H1 (cell line): ENCODE measurements around the gene MSL1. TPM values are rescaled to one million over a fixed set of nuclear protein-coding genes. Genes with fewer than 3 reads are reported as not detected.
A peak's percentile ranks its signal among the peaks of the same experiment; 100 is the strongest.

ENCODE experiments used
- CTCF ChIA-PET: fragments of 300-600 bp; sonication (Branson Sonifier 250); formaldehyde crosslinking; loops from one replicate; lab custom pipeline; 2021; ENCODE audit not compliant: partially characterized antibody; lab: Charles Lee
- POLR2A ChIA-PET: fragments of 300-600 bp; sonication (Branson Sonifier 250); formaldehyde crosslinking; loops from one replicate; lab custom pipeline; 2021; ENCODE audit warnings: inconsistent platforms; ENCODE audit not compliant: partially characterized antibody; lab: Charles Lee
- DNase-seq, 2 experiments: peaks; one replicate each; pipeline versions ENCODE4 v3.0.0 to v3.0.0-alpha.2; 2010 to 2022; ENCODE audit warnings: low spot score in 2 of 2, low read depth in 1 of 2, mixed read lengths in 1 of 2
- FAIRE-seq: peaks from 2 replicates; lab custom pipeline; 2011; peaks lifted over from hg19 to GRCh38; lab: Jason Lieb, UNC
- H2AFZ ChIP-seq: 2 replicates; pipeline ENCODE4 v1.8.1; 2012; ENCODE audit warnings: low read length, inconsistent platforms
- H2AK5ac ChIP-seq: 2 replicates; pipeline ENCODE4 v1.6.1; 2013; ENCODE audit warnings: low read depth, low read length
- H2BK120ac ChIP-seq: replicated peaks from 2 replicates; pipeline ENCODE3; 2013; ENCODE audit warnings: low read depth, low read length, inconsistent platforms
- H2BK12ac ChIP-seq: 2 replicates; pipeline ENCODE4 v1.6.1; 2013; ENCODE audit warnings: low read depth, low read length
- H2BK15ac ChIP-seq: 2 replicates; pipeline ENCODE4 v1.6.1; 2013; ENCODE audit warnings: low read length
- H2BK20ac ChIP-seq: 2 replicates; pipeline ENCODE4 v1.6.1; 2013; ENCODE audit warnings: low read length
- H2BK5ac ChIP-seq: 2 replicates; pipeline ENCODE4 v1.6.1; 2013; ENCODE audit warnings: low read depth, low read length
- H3K14ac ChIP-seq: 2 replicates; pipeline ENCODE4 v1.6.1; 2013; ENCODE audit warnings: inconsistent platforms; ENCODE audit not compliant: insufficient read length
- H3K18ac ChIP-seq: 2 replicates; pipeline ENCODE4 v1.6.1; 2013; ENCODE audit warnings: low read length; ENCODE audit errors: extremely low read depth
- H3K23ac ChIP-seq: 2 replicates; pipeline ENCODE4 v1.6.1; 2013; ENCODE audit warnings: inconsistent platforms; ENCODE audit not compliant: insufficient read length
- H3K23me2 ChIP-seq: 2 replicates; pipeline ENCODE4 v1.6.1; 2013; ENCODE audit warnings: low read depth, low read length
- H3K27ac ChIP-seq: 2 replicates; pipeline ENCODE4 v1.6.1; 2011; ENCODE audit warnings: low read depth, low read length, inconsistent platforms
- H3K27me3 ChIP-seq, 4 experiments: replicated peaks in 1 of 4; 1 replicate in 1 of 4; 2 replicates in 3 of 4; pipeline versions ENCODE4 v1.6.1 to v1.8.1; 2011 to 2013; ENCODE audit warnings: low read length in 3 of 4, mild to moderate bottlenecking in 3 of 4, inconsistent platforms in 2 of 4, mixed read lengths in 2 of 4, moderate library complexity in 1 of 4; ENCODE audit not compliant: control insufficient read depth in 3 of 4, insufficient read depth in 3 of 4; ENCODE audit errors: extremely low read depth in 1 of 4
- H3K36me3 ChIP-seq, 4 experiments: 2 replicates each; pipeline versions ENCODE4 v1.6.1 to v1.8.1; 2011 to 2013; ENCODE audit warnings: mild to moderate bottlenecking in 4 of 4, low read length in 3 of 4, moderate library complexity in 2 of 4, control low read depth in 1 of 4, inconsistent platforms in 1 of 4; ENCODE audit not compliant: insufficient read depth in 4 of 4, control insufficient read depth in 2 of 4
- H3K4ac ChIP-seq: replicated peaks from 2 replicates; pipeline ENCODE3; 2013; ENCODE audit warnings: low read length, low read depth, mixed read lengths, inconsistent platforms; ENCODE audit not compliant: insufficient read length
- H3K4me1 ChIP-seq, 4 experiments: replicated peaks in 1 of 4; 1 replicate in 1 of 4; 2 replicates in 3 of 4; pipeline versions ENCODE4 v1.6.1 to v1.8.1; 2011 to 2013; ENCODE audit warnings: low read length in 3 of 4, inconsistent platforms in 2 of 4, mixed read lengths in 1 of 4; ENCODE audit not compliant: insufficient read depth in 4 of 4, control insufficient read depth in 3 of 4
- H3K4me2 ChIP-seq, 2 experiments: 2 replicates each; pipeline versions ENCODE4 v1.6.1 to v1.8.1; 2011 to 2013; ENCODE audit warnings: low read depth in 2 of 2, low read length in 2 of 2, control low read depth in 1 of 2, inconsistent platforms in 1 of 2, mild to moderate bottlenecking in 1 of 2; ENCODE audit not compliant: insufficient read depth in 1 of 2
- H3K4me3 ChIP-seq, 4 experiments: fragments of 200-600, 300-600 bp in 1 of 4; sonication (generic), shearing (Covaris generic), sonication (Bioruptor Twin) in 1 of 4; 2 replicates each; pipeline versions ENCODE4 v1.5.1 to v1.8.1; 2011 to 2016; ENCODE audit warnings: low read length in 4 of 4, low read depth in 3 of 4, control low read depth in 2 of 4, inconsistent platforms in 2 of 4, mild to moderate bottlenecking in 2 of 4, mixed read lengths in 1 of 4, moderate library complexity in 1 of 4; ENCODE audit not compliant: insufficient read depth in 2 of 4; ENCODE audit errors: extremely low read depth in 1 of 4
- H3K56ac ChIP-seq: replicated peaks from 2 replicates; pipeline ENCODE3; 2013; ENCODE audit warnings: low read depth, mild to moderate bottlenecking, mixed read lengths, low read length, inconsistent platforms; ENCODE audit not compliant: insufficient read length
- H3K79me1 ChIP-seq: 2 replicates; pipeline ENCODE4 v1.6.1; 2013; ENCODE audit warnings: low read depth, low read length, control low read depth
- H3K79me2 ChIP-seq, 2 experiments: 2 replicates each; pipeline versions ENCODE4 v1.6.1 to v1.8.1; 2012 to 2013; ENCODE audit warnings: low read length in 2 of 2, mild to moderate bottlenecking in 2 of 2, inconsistent platforms in 1 of 2; ENCODE audit not compliant: insufficient read depth in 2 of 2, control insufficient read depth in 1 of 2
- H3K9ac ChIP-seq, 4 experiments: replicated peaks in 1 of 4; 1 replicate in 1 of 4; 2 replicates in 3 of 4; pipeline versions ENCODE4 v1.6.1 to v1.8.1; 2011 to 2013; ENCODE audit warnings: low read depth in 3 of 4, low read length in 3 of 4, control low read depth in 2 of 4, mild to moderate bottlenecking in 2 of 4, moderate library complexity in 2 of 4, inconsistent platforms in 1 of 4; ENCODE audit errors: extremely low read depth in 1 of 4
- H3K9me3 ChIP-seq, 2 experiments: 2 replicates each; pipeline versions ENCODE4 v1.6.1 to v1.8.1; 2012 to 2013; ENCODE audit warnings: mild to moderate bottlenecking in 2 of 2, moderate library complexity in 2 of 2, control low read depth in 1 of 2, inconsistent platforms in 1 of 2, low read depth in 1 of 2, low read length in 1 of 2, mixed read lengths in 1 of 2; ENCODE audit not compliant: insufficient read depth in 2 of 2
- H4K20me1 ChIP-seq, 2 experiments: replicated peaks in 1 of 2; 2 replicates each; pipeline versions ENCODE3 to v1.8.1; 2011 to 2013; ENCODE audit warnings: inconsistent platforms in 2 of 2, low read length in 2 of 2, mild to moderate bottlenecking in 1 of 2; ENCODE audit not compliant: insufficient read depth in 2 of 2, control insufficient read depth in 1 of 2
- H4K5ac ChIP-seq: 2 replicates; pipeline ENCODE4 v1.6.1; 2013; ENCODE audit warnings: low read length, low read depth, mixed read lengths, inconsistent platforms; ENCODE audit not compliant: insufficient read length
- H4K8ac ChIP-seq: 2 replicates; pipeline ENCODE4 v1.8.0; 2013; ENCODE audit warnings: mild to moderate bottlenecking, moderate library complexity, low read length, inconsistent platforms; ENCODE audit not compliant: insufficient read depth; ENCODE audit errors: extremely low read depth
- H4K91ac ChIP-seq: replicated peaks from 2 replicates; pipeline ENCODE3; 2013; ENCODE audit warnings: low read length, mixed read lengths, inconsistent platforms; ENCODE audit not compliant: insufficient read length
- CBX8 ChIP-seq: fragments of 300-800, 300-1000 bp; sonication (generic); IDR thresholded peaks from 2 replicates; pipeline ENCODE4 v1.7.1; 2016; ENCODE audit warnings: low read depth, low read length, borderline replicate concordance
- CREB1 ChIP-seq: IDR thresholded peaks from 2 replicates; pipeline ENCODE4 v1.6.1; 2012; ENCODE audit warnings: inconsistent platforms
- MAFK ChIP-seq: IDR thresholded peaks from 2 replicates; pipeline ENCODE4 v1.6.1; 2012; ENCODE audit warnings: low read depth, mild to moderate bottlenecking, improper control_type of control experiment, low read length
- PHF8 ChIP-seq: fragments of 200-600 bp; sonication (generic); conservative IDR thresholded peaks from 2 replicates; pipeline ENCODE4 v1.7.1; 2012; ENCODE audit warnings: low read depth, mild to moderate bottlenecking, inconsistent platforms, low read length, moderate library complexity
- RXRA ChIP-seq: IDR thresholded peaks from 2 replicates; pipeline ENCODE4 v1.6.1; 2011; ENCODE audit warnings: low read depth, mild to moderate bottlenecking, low read length, moderate library complexity; ENCODE audit not compliant: insufficient read depth
- SIX5 ChIP-seq: IDR thresholded peaks from 2 replicates; pipeline ENCODE4 v1.6.1; 2011; ENCODE audit warnings: mild to moderate bottlenecking, low read depth, low read length
- TAF7 ChIP-seq: optimal IDR thresholded peaks from 2 replicates; pipeline ENCODE3; 2011; ENCODE audit warnings: low read depth, mild to moderate bottlenecking, inconsistent platforms, low read length, moderate library complexity, borderline replicate concordance
- YY1 ChIP-seq: IDR thresholded peaks from 2 replicates; pipeline ENCODE4 v1.6.1; 2011; ENCODE audit warnings: low read depth, mild to moderate bottlenecking, low read length
- WGBS, 2 experiments: shearing (Covaris generic) in 1 of 2; methylation state at CpG; one replicate each; pipeline versions ENCODE4 v1.1.6 to v1.1.7; 2013 to 2015; ENCODE audit warnings: low lambda C conversion rate in 2 of 2, mixed read lengths in 2 of 2, inconsistent platforms in 1 of 2, low coverage in 1 of 2, missing lambda C conversion rate in 1 of 2; ENCODE audit not compliant: insufficient replicate concordance in 2 of 2, insufficient coverage in 1 of 2, insufficient read length in 1 of 2; ENCODE audit errors: extremely low coverage in 1 of 2, missing lambda C conversion rate in 1 of 2; 5-methylcytosine and 5-hydroxymethylcytosine counted together
- polyA plus RNA-seq, 7 experiments: library from polyadenylated mRNA; depleted of rRNA in 3 of 7; stranded (reverse) in 5 of 7; unstranded in 2 of 7; fragments of >200 nt in 5 of 7; fragments of 200-250 nt in 2 of 7; gene quantifications; 1 replicate in 5 of 7; 2 replicates in 1 of 7; 4 replicates in 1 of 7; pipeline versions ENCODE4 v1.2.1 to v1.2.3, GENCODE V29; 2011 to 2013; ENCODE audit warnings: missing spikeins in 2 of 7, mixed read lengths in 2 of 7
- total RNA-seq: library from RNA; stranded (reverse); fragmentation: NEBNext Ultra II Directional; extraction: Animal tissue kit (Norgen Biotek cat#: 25700); gene quantifications from 2 replicates; pipeline ENCODE4 v1.2.1, GENCODE V29; 2021
- TF ChIP-seq, protein P1 (sequence below): IDR thresholded peaks from 2 replicates; pipeline ENCODE4 v1.6.1; 2012; ENCODE audit warnings: low read length, inconsistent platforms

Gene MSL1
- total and polyA plus RNA-seq, 2 of the 8 experiments (the other 6 are each of a cell fraction or from before 2014, with no cell fraction given) = 24.1 to 66.5 TPM

DNA sequence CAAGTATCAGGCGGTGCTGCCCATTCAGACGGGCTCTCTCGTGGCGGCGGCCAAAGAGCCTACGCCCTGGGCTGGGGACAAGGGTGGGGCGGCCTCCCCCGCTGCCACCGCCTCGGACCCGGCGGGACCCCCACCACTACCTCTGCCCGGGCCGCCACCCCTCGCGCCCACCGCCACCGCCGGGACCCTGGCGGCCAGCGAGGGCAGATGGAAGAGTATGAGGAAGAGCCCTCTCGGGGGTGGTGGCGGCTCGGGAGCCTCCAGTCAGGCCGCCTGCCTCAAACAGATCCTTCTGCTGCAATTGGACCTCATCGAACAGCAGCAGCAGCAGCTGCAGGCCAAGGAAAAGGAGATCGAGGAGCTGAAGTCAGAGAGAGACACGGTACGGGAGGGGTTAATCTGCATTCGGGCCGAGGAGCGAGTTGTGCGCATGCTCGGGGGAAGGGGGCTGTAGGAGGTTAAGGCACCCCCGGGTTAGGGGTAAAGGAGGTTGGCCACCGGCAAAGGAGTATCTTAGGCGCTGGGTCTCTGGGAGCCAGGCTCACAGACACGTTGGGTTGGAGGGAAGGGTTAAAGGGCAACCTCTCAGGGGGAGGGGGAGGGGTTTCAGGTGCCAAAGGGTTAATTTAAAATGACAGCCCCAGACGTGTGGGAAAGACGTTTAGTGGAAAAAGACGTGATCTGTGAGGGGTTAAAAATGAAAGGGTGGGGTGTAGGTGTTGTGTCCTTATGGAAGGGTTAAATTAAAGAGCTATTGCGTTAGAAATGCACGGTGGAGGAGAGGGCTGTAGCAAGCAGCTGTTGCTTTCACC lies 1.4 kb downstream of the MSL1 start:
- H3K79me2 ChIP-seq = peaks cover 22 to 68% of the 10 kb centered on the region in 2 experiments
- TF ChIP-seq MAFK = no peak
- peak; percentile 41 for TF ChIP-seq TAF7
- no peak for TF ChIP-seq YY1
- TF ChIP-seq, protein P1, sequence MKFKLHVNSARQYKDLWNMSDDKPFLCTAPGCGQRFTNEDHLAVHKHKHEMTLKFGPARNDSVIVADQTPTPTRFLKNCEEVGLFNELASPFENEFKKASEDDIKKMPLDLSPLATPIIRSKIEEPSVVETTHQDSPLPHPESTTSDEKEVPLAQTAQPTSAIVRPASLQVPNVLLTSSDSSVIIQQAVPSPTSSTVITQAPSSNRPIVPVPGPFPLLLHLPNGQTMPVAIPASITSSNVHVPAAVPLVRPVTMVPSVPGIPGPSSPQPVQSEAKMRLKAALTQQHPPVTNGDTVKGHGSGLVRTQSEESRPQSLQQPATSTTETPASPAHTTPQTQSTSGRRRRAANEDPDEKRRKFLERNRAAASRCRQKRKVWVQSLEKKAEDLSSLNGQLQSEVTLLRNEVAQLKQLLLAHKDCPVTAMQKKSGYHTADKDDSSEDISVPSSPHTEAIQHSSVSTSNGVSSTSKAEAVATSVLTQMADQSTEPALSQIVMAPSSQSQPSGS = 0 out of 2 replicates have a peak, but pooled peaks have one; percentile 71
- TF ChIP-seq CBX8 = no peak
- TF ChIP-seq SIX5 = no peak
- 0 out of 2 replicates have a peak, but pooled peaks have one; percentile 27 for TF ChIP-seq PHF8
- no peak for TF ChIP-seq CREB1
- TF ChIP-seq RXRA = no peak

More for the DNA sequence above, 1.4 kb downstream of the MSL1 start:
- peak overlapping the region; percentile 84 to 90 for H3K4me2 ChIP-seq
- H3K18ac ChIP-seq = peak overlapping the region; percentile 60
- H2BK5ac ChIP-seq = 0 out of 2 replicates have a peak overlapping the region, but pooled peaks have one; percentile 81
- H3K36me3 ChIP-seq = peaks cover 12 to 30% (median 16%) of the 10 kb centered on the region in 4 experiments
- H2BK15ac ChIP-seq = 0 out of 2 replicates have a peak overlapping the region, but pooled peaks have one; percentile 19
- peak overlapping the region; percentile 76 to 94 (median 80); a peak in 6 of 7 replicates for H3K9ac ChIP-seq
- no peak overlapping the region for H2BK120ac ChIP-seq
- H4K20me1 ChIP-seq = peaks cover 4 to 13% of the 10 kb centered on the region in 2 experiments
- peak overlapping the region; percentile 70 for H4K5ac ChIP-seq
- H2BK20ac ChIP-seq = no peak overlapping the region
- CTCF ChIA-PET = interaction anchor here (0.6 to 14.0 kb wide), 19 partner anchors 9 to 222 kb away, joined by 3 to 135 read pairs (median 4); partner anchors contain the start of genes CASC3, CSF3 and THRA
- peaks cover 16% of the 10 kb centered on the region; the same call in 1 of the 2 replicates for H3K79me1 ChIP-seq
- no peak overlapping the region for H3K23ac ChIP-seq
- H2AK5ac ChIP-seq = no peak overlapping the region
- H3K14ac ChIP-seq = no peak overlapping the region
- DNase-seq = peak in 1 of 2 experiments; percentile 85
- no peaks in the 10 kb centered on the region; a peak in 1 of 7 replicates for H3K27me3 ChIP-seq
- H3K9me3 ChIP-seq = no peaks in the 10 kb centered on the region
- peaks cover 17% of the 10 kb centered on the region; the same call in 1 of the 2 replicates for H3K23me2 ChIP-seq
- H3K27ac ChIP-seq = peak overlapping the region; percentile 80
- peaks cover 0 to 3% (median under 1%) of the 10 kb centered on the region in 4 experiments; a peak in 2 of 7 replicates for H3K4me1 ChIP-seq
- H3K4ac ChIP-seq = no peak overlapping the region
- H3K56ac ChIP-seq = peak overlapping the region; percentile 86
- peak overlapping the region; percentile 73 for H4K8ac ChIP-seq
- H2BK12ac ChIP-seq = no peak overlapping the region
- no peak for FAIRE-seq
- no peak overlapping the region for H2AFZ ChIP-seq
- peak overlapping the region; percentile 81 for H4K91ac ChIP-seq
- peak overlapping the region; percentile 80 to 91 (median 86) for H3K4me3 ChIP-seq
- 0 to 100% methylated on average over 1 to 31 of the region's 43 CpGs for WGBS, 2 experiments
- POLR2A ChIA-PET = interaction anchor here (0.9 to 16.7 kb wide), 26 partner anchors 10 to 183 kb away, joined by 3 to 399 read pairs (median 6); partner anchors contain the start of genes CASC3, CDC6, MED24 and NR1D1
